Skeletal muscle satellite cell (primary cell): ENCODE data around the gene CTNND1.

Experiments used
- H3K27me3 ChIP-seq: 2 replicates; pipeline ENCODE4 v1.7.0; 2013; ENCODE audit warnings: low read length; ENCODE audit not compliant: control insufficient read depth, insufficient read depth
- H3K36me3 ChIP-seq: 2 replicates; pipeline ENCODE4 v1.7.0; 2013; ENCODE audit warnings: mild to moderate bottlenecking, control low read depth, low read length; ENCODE audit not compliant: insufficient read depth
- H3K4me1 ChIP-seq: 2 replicates; pipeline ENCODE4 v1.7.0; 2013; ENCODE audit warnings: low read length; ENCODE audit not compliant: control insufficient read depth, insufficient read depth
- H3K4me2 ChIP-seq: 2 replicates; pipeline ENCODE4 v1.7.0; 2013; ENCODE audit warnings: mild to moderate bottlenecking, low read length
- H3K4me3 ChIP-seq: 2 replicates; pipeline ENCODE4 v1.7.0; 2013; ENCODE audit warnings: low read length
- H3K9ac ChIP-seq: 2 replicates; pipeline ENCODE4 v1.7.0; 2013; ENCODE audit warnings: mild to moderate bottlenecking, low read depth, low read length, moderate library complexity
- H3K9me3 ChIP-seq: replicated peaks from 2 replicates; pipeline ENCODE4 v1.7.0; 2013; ENCODE audit warnings: mild to moderate bottlenecking, control low read depth, low read length

The CTNND1 gene

DNA sequence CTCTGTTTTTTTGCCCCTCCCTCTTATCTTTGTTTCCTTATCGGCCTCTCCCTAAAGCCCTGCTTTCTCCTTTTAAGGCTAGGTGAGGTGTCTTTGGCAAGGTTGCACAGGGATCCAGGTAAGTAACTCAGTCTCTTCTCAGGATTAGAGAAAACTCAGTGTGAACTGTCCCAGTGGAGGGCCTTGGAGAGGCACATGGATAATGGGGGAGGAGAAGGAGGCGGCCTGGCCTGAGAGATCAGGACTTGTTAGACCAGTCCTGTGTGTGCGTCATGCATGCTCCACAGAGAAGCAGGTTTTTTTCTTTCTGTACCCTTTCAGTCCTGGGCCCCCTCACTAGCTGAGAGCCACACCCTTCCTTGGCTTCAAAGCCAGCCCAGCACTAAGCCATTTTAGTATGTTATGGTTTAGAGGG is 19.9 kb downstream of the CTNND1 start:
- Histone ChIP-seq H3K4me1 (peaks cover 35% of the 10 kb centered on the region), H3K36me3 (peaks cover 5% of the 10 kb centered on the region), H3K4me2 (no peak overlapping the region), H3K4me3 (no peak overlapping the region), H3K27me3 (no peaks in the 10 kb centered on the region), H3K9me3 (no peaks in the 10 kb centered on the region), H3K9ac (no peak overlapping the region)

DNA sequence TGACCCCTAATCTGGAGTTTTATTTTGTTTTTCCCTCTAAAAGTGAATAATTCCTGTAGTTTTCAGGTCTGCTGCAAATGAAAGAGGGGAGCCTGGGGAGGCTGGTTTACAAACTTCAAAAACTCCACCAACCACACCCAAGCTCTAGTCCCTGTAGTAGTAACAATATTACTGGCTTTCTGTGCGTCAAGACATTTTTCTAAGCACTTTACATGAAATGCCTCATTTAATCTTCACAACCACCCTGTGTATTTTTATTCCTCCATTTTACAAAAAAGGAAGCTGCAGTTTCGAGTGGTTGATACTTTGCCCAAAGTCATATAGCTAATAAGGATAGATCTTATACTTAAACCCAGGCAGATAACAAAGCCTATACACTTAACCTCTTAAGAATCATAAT is 23.5 kb downstream of the CTNND1 start:
- Histone ChIP-seq H3K27me3 (no peaks in the 10 kb centered on the region), H3K36me3 (peaks cover 5% of the 10 kb centered on the region), H3K9me3 (no peaks in the 10 kb centered on the region), H3K4me1 (peaks cover 4% of the 10 kb centered on the region), H3K4me3 (no peak overlapping the region), H3K4me2 (no peak overlapping the region), H3K9ac (no peak overlapping the region)

DNA sequence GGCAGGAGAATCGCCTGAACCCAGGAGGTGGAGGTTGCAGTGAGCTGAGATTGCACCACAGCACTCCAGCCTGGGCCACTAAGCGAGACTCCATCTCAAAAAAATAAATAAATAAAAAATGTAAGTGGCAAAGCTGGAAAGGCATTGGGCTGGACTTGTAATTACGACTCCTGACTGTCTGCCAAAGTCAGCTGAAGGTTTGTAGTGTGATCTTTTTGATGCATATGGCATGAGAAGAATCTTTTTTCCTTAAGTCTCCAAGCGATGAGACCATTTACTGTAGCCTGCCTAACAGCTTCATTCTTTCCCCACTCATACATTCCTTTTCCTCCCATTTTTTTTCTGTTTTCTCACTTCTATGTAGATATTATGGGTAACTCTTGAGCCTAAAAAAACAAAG is 24.8 kb downstream of the CTNND1 start:
- Histone ChIP-seq H3K36me3 (peaks cover 4% of the 10 kb centered on the region), H3K4me1 (peaks cover 2% of the 10 kb centered on the region), H3K27me3 (no peaks in the 10 kb centered on the region), H3K9ac (no peak overlapping the region), H3K4me3 (no peak overlapping the region), H3K4me2 (no peak overlapping the region), H3K9me3 (no peaks in the 10 kb centered on the region)

DNA sequence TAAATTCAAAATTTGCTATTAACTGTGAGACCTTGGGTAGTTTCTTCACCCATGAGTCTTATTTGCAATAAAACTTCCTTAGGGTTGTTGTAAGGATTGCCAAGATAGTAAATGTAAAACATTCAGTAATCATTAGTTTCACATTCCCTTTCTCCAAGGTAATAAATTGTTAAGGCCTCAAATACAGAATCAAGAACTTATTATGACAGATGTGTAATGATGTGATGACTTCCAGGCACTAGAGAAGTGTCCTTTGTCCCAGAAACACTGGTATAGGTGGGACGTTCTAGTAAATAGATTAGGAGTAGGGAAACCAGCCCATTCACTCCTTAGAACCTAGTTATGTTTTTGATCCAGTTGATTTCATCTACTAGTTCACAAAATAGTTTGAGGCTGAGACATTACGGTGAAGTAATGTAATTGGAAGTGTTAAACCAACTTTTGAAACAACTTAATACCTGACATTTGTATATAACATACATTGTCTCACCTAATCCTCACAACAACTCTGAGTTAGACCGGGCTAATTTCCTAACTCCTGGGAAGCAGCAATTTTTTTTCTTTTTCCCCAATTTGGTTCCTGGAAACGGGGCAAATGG is 25.5 kb downstream of the CTNND1 start:
- Histone ChIP-seq H3K4me1 (peaks cover 3% of the 10 kb centered on the region), H3K4me3 (no peak overlapping the region), H3K4me2 (no peak overlapping the region), H3K27me3 (no peaks in the 10 kb centered on the region), H3K9ac (no peak overlapping the region), H3K36me3 (peaks cover 7% of the 10 kb centered on the region), H3K9me3 (no peaks in the 10 kb centered on the region)

DNA sequence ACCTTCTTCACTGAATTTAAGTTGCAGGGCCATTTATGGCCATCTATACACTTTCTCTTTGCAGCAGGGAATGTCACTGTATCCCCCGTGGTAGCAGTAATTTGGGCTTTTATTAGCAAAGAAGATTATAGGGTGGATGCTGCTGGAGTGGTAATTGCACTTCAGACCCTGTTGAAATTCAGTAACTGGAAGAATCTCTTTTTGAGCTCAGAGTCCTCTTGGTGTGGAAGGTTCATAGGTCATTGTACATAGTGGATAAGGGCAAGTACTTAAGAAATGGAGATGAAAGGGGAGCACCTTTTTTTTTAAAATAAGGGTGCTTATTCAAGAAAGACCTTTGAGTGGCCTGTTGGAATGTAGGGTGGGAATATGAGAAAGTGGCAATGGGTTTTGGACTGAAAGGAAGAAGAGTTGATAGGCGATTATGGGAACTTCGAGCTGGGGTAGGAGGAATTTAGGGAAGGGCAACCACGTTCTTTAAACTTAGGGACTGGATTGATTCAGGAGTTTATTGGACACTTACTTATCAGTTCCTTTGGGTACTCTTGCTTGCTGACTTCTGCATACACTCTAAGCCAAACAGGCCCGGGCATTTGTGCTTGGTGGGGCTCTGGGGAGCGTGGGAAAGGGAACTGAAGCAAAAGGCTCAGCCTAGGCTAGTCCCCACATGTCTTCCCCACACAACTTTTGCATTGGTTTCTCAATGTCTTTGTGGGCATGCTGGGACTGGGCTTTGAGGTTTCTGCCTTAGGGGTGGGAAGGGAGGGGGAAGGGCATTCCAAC is 26.5 kb downstream of the CTNND1 start:
- H3K36me3 ChIP-seq, result peaks cover 9% of the 10 kb centered on the region
- H3K4me1 ChIP-seq, result peaks cover 9% of the 10 kb centered on the region
- no peaks in the 10 kb centered on the region for H3K27me3 ChIP-seq
- no peak overlapping the region for H3K9ac ChIP-seq
- no peak overlapping the region for H3K4me3 ChIP-seq
- H3K4me2 ChIP-seq, result no peak overlapping the region
- no peaks in the 10 kb centered on the region for H3K9me3 ChIP-seq

DNA sequence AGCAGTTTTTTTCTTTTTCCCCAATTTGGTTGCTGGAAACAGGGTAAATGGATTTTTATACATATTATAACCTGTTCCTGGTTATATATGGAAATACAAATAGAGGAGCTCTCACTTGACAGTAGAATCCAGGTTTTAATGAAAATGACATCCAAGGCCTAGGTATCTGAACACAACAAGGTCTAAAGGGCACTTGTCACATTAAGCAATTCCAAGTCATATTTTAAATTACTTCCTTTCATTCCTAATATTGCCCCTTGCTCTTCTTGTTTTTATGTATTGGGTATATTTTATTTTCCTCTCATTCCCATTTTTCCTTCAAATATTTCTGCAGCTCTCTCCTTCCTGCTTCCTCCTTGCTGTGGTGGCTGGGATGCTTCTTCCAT is 27.1 kb downstream of the CTNND1 start:
- no peak overlapping the region for H3K9ac ChIP-seq
- no peak overlapping the region for H3K4me2 ChIP-seq
- H3K4me1 ChIP-seq, result peaks cover 13% of the 10 kb centered on the region
- no peak overlapping the region for H3K4me3 ChIP-seq
- no peaks in the 10 kb centered on the region for H3K27me3 ChIP-seq
- no peaks in the 10 kb centered on the region for H3K9me3 ChIP-seq
- H3K36me3 ChIP-seq, result peaks cover 9% of the 10 kb centered on the region

DNA sequence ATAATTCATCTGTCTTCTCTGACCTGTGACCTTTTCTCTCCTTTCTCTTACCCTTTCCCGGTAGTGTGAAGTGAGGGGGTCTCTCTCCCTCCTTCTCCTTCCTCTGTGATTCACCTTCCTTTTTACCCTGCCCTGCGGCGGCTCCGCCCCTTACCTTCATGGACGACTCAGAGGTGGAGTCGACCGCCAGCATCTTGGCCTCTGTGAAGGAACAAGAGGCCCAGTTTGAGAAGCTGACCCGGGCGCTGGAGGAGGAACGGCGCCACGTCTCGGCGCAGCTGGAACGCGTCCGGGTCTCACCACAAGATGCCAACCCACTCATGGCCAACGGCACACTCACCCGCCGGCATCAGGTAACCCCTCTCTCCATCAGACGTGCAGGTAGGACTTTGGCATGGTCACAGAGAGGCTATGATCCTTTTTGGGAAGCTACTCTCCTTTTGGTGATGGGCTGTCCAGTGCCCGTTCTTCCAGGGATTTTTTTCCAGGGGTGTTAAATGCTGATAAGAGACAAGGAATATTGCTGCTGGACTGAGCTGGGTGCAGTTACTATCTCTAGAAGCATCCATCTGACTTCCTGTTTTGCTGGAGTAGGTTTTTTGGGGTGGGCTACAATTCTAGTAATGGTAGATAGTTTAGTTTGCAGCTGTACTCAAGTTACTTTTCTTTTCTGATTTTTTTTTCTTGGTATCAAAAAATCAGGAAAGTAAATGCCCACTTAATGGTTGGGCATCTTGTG is 29.9 kb downstream of the CTNND1 start:
- Histone ChIP-seq H3K9me3 (no peaks in the 10 kb centered on the region), H3K9ac (no peak overlapping the region), H3K4me1 (peaks cover 13% of the 10 kb centered on the region), H3K27me3 (no peaks in the 10 kb centered on the region), H3K4me2 (no peak overlapping the region), H3K4me3 (no peak overlapping the region), H3K36me3 (peaks cover 25% of the 10 kb centered on the region)

DNA sequence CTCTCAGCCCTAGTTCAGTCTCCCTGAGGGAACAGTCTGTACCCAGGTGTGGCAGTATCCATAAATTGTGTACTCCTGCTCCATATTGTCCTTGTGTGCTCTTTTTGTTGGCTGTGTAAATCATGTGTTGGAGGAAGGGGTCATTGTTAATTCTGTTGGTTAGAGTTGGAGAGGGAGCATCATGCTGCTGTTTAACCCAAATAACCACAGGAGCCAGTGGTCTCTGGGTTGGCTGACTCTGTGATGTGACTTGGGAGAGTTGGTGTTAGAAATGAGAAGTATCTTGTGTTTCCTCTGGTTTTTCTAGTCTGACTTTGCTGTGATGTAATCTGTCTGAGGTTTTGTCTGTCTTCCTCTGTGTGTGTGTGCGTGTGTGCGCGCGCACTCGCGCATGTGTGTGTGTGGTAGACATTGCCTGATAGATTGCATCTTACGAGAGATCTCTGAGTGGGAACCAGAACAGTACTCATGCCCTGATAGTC is 30.5 kb downstream of the CTNND1 start:
- Histone ChIP-seq H3K9me3 (no peaks in the 10 kb centered on the region), H3K27me3 (no peaks in the 10 kb centered on the region), H3K9ac (no peak overlapping the region), H3K36me3 (peaks cover 29% of the 10 kb centered on the region), H3K4me1 (peaks cover 13% of the 10 kb centered on the region), H3K4me3 (no peak overlapping the region), H3K4me2 (no peak overlapping the region)

DNA sequence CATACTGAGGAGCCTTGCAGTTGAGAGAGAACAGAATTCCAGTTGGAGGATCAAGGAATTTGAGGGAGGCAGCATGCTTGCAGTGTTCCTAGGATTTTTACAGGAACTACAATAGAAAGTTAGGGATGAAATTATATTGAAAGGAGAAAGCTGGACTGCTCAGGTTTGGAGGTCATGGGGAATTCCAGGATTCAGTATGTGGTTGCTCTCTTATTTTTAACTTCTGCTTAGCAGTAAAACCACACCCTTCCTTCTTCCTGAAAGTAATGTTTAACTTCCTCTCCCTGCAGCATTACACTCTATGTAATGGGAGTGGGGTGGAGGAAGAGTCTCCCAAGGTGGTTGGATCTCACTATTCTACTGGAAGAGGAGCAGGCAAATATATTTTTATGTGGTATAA is 31.3 kb downstream of the CTNND1 start:
- Histone ChIP-seq H3K9ac (no peak overlapping the region), H3K4me3 (no peak overlapping the region), H3K4me1 (peaks cover 13% of the 10 kb centered on the region), H3K4me2 (peak overlapping the region; percentile 20), H3K36me3 (peaks cover 32% of the 10 kb centered on the region), H3K9me3 (no peaks in the 10 kb centered on the region), H3K27me3 (no peaks in the 10 kb centered on the region)

DNA sequence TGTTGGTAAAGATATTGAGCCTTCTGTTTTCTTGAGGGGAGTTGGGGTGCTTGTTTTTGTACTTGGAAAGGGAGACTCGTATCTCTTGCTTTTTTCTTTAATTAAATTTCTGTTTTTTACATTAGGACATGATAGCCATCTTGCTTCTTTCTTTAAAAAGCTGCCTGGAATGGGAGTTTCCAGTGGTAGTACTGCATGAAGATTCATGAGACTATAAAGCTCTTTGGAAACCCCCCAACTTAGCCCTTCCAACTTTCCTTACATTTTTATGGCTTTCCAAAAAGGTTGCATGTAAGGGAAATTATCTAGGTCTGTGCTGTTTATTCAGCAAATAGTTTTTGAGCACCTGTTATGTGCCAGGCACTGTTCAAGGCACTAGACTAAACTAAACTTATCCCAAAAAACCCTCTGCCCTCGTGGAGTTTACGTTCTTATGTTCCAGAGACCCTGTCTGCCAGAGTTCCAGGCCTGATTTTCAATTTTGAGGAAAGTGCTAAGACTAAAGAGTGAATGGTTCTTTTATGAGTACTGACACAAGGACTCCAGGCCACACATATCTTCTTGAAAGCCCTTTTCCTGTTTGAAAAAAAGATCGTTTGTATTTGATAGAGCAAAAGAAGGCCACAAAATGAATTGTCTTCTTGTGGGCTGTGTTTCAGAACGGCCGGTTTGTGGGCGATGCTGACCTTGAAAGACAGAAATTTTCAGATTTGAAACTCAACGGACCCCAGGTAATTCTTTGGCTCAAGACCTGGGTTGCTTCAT is 31.9 kb downstream of the CTNND1 start:
- H3K4me2 ChIP-seq, result no peak overlapping the region
- H3K36me3 ChIP-seq, result peaks cover 36% of the 10 kb centered on the region
- H3K9ac ChIP-seq, result no peak overlapping the region
- peaks cover 16% of the 10 kb centered on the region for H3K4me1 ChIP-seq
- H3K27me3 ChIP-seq, result no peaks in the 10 kb centered on the region
- H3K9me3 ChIP-seq, result no peaks in the 10 kb centered on the region
- no peak overlapping the region for H3K4me3 ChIP-seq

DNA sequence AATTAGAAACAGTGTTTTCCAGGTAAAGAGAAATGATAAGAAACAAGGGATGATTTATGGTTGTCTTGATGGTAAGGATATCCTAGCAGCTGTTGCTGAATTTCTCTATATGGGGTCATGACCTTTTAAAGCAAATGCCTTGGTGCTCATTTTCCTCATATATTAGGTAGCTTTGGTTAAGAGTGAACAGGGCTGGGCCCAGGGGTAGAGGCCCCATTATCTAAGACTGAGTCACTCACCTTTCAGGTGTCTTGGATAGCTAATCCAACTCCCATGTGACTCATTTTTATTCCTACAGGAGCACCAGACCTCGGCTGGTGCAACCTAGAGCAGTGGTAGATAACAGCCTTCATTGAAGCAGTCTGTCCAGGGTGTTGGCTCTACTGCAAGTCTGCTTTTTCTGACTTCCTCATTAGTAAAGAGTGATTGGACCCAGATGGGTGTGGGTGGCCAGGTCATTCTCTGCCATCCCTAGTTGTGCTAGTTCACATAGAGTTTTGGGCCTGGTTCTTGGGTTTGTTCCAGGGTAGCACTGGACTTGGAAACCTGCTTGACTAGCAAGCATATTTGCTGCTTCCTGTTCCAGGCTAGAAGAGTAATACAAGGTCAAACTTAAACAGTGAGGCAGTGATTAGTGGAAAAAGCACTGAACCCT is 37.4 kb downstream of the CTNND1 start:
- no peak overlapping the region for H3K4me3 ChIP-seq
- H3K9ac ChIP-seq, result no peak overlapping the region
- peak overlapping the region; percentile 5 for H3K4me2 ChIP-seq
- peaks cover 28% of the 10 kb centered on the region for H3K4me1 ChIP-seq
- H3K9me3 ChIP-seq, result no peaks in the 10 kb centered on the region
- H3K27me3 ChIP-seq, result no peaks in the 10 kb centered on the region
- peaks cover 55% of the 10 kb centered on the region for H3K36me3 ChIP-seq
